CD14-positive monocyte (primary cell): ENCODE results near the gene TOMM40. TPM values are rescaled to one million over a fixed set of nuclear protein-coding genes. Genes with fewer than 3 reads are reported as not detected.
"Not testable (repeated sequence)": the region's sequence is repeated elsewhere in the genome, so short reads cannot be mapped to it uniquely, and the experiment has no call there.

Source experiments
- DNase-seq, 3 donors: peaks; one replicate each; pipeline ENCODE4 v3.0.0-alpha.2; 2011 to 2022
- H2AFZ ChIP-seq: 2 replicates; pipeline ENCODE4 v1.6.0; 2012; ENCODE audit warnings: mild to moderate bottlenecking, low read depth, low read length, inconsistent platforms; ENCODE audit not compliant: insufficient read depth, poor library complexity, severe bottlenecking
- H3K27ac ChIP-seq, 2 donors: 1 replicate in 1 of 2; 2 replicates in 1 of 2; pipeline ENCODE4 v1.5.1; 2012 to 2013; ENCODE audit warnings: low read length in 2 of 2, control low read depth in 1 of 2, inconsistent platforms in 1 of 2, low read depth in 1 of 2, mild to moderate bottlenecking in 1 of 2
- H3K27me3 ChIP-seq, 2 donors: one replicate each; pipeline versions ENCODE4 v1.6.0 to v1.6.1; 2011 to 2013; ENCODE audit warnings: low read length in 2 of 2; ENCODE audit not compliant: control insufficient read depth in 2 of 2, insufficient read depth in 2 of 2
- H3K36me3 ChIP-seq, 2 donors: replicated peaks in 1 of 2; 1 replicate in 1 of 2; 2 replicates in 1 of 2; pipeline versions ENCODE4 v1.5.1 to v1.6.1; 2012 to 2013; ENCODE audit warnings: low read length in 2 of 2, control low read depth in 1 of 2, inconsistent platforms in 1 of 2, mild to moderate bottlenecking in 1 of 2; ENCODE audit not compliant: insufficient read depth in 2 of 2, control insufficient read depth in 1 of 2
- H3K4me1 ChIP-seq, 2 donors: 1 replicate in 1 of 2; 2 replicates in 1 of 2; pipeline versions ENCODE4 v1.5.1 to v1.6.1; 2012 to 2013; ENCODE audit warnings: low read length in 2 of 2, control low read depth in 1 of 2, inconsistent platforms in 1 of 2, mild to moderate bottlenecking in 1 of 2, moderate library complexity in 1 of 2; ENCODE audit not compliant: insufficient read depth in 2 of 2, control insufficient read depth in 1 of 2
- H3K4me2 ChIP-seq: replicated peaks from 2 replicates; pipeline ENCODE3; 2012; ENCODE audit warnings: low read length, moderate library complexity, mild to moderate bottlenecking; ENCODE audit not compliant: poor library complexity, severe bottlenecking; ENCODE audit errors: extremely low read depth
- H3K4me3 ChIP-seq, 3 experiments: fragments of 200-600 bp in 1 of 3; sonication (generic) in 1 of 3; replicated peaks in 1 of 3; 1 replicate in 2 of 3; 2 replicates in 1 of 3; pipeline ENCODE4 v1.5.1; 2011 to 2013; ENCODE audit warnings: low read length in 3 of 3, mild to moderate bottlenecking in 3 of 3, control low read depth in 2 of 3, low read depth in 2 of 3, inconsistent platforms in 1 of 3, moderate library complexity in 1 of 3
- H3K79me2 ChIP-seq: 2 replicates; pipeline ENCODE4 v1.6.0; 2012; ENCODE audit warnings: mild to moderate bottlenecking, control low read depth, inconsistent platforms, low read length, moderate library complexity; ENCODE audit not compliant: insufficient read depth
- H3K9ac ChIP-seq: 2 replicates; pipeline ENCODE4 v1.6.0; 2017; ENCODE audit warnings: low read length, mild to moderate bottlenecking; ENCODE audit not compliant: insufficient read depth, poor library complexity, severe bottlenecking
- H3K9me3 ChIP-seq, 2 donors: replicated peaks in 1 of 2; 1 replicate in 1 of 2; 2 replicates in 1 of 2; pipeline versions ENCODE4 v1.5.1 to v1.6.1; 2012 to 2013; ENCODE audit warnings: low read length in 2 of 2, control low read depth in 1 of 2; ENCODE audit not compliant: control insufficient read depth in 1 of 2, insufficient read depth in 1 of 2
- H4K20me1 ChIP-seq: 2 replicates; pipeline ENCODE4 v1.6.0; 2012; ENCODE audit warnings: mild to moderate bottlenecking, low read length, control low read depth, moderate library complexity; ENCODE audit not compliant: insufficient read depth
- H3K27ac Mint-ChIP-seq, 7 donors: one replicate each; pipeline ENCODE4 v1.8.0; 2020; ENCODE audit warnings: mild to moderate bottlenecking in 7 of 7, mixed read lengths in 7 of 7, moderate library complexity in 6 of 7, inconsistent platforms in 2 of 7
- H3K27me3 Mint-ChIP-seq, 3 donors: one replicate each; pipeline ENCODE4 v1.8.0; 2021 to 2022; ENCODE audit warnings: low read depth in 3 of 3, mild to moderate bottlenecking in 3 of 3, mixed read lengths in 3 of 3, moderate library complexity in 3 of 3, inconsistent platforms in 1 of 3
- H3K36me3 Mint-ChIP-seq, 2 donors: one replicate each; pipeline ENCODE4 v1.8.0; 2020; ENCODE audit warnings: mixed read lengths in 2 of 2, inconsistent platforms in 1 of 2, mild to moderate bottlenecking in 1 of 2
- H3K4me1 Mint-ChIP-seq: one replicate; pipeline ENCODE4 v1.8.0; 2020; ENCODE audit warnings: mild to moderate bottlenecking, mixed read lengths
- H3K4me3 Mint-ChIP-seq, 2 donors: one replicate each; pipeline ENCODE4 v1.8.0; 2020; ENCODE audit warnings: mild to moderate bottlenecking in 2 of 2, mixed read lengths in 2 of 2, moderate library complexity in 1 of 2
- H3K9me3 Mint-ChIP-seq, 7 donors: one replicate each; pipeline ENCODE4 v1.8.0; 2020 to 2022; ENCODE audit warnings: mixed read lengths in 7 of 7, mild to moderate bottlenecking in 6 of 7, moderate library complexity in 6 of 7, inconsistent platforms in 2 of 7
- CTCF ChIP-seq: fragments of 200-600 bp; IDR thresholded peaks from one replicate; pipeline ENCODE4 v1.8.0; 2022; ENCODE audit warnings: antibody characterized with exemption, mild to moderate bottlenecking
- WGBS: methylation state at CpG from one replicate; pipeline ENCODE4 v1.1.5; 2013; ENCODE audit warnings: missing lambda C conversion rate; ENCODE audit not compliant: insufficient coverage; 5-methylcytosine and 5-hydroxymethylcytosine counted together
- intact Hi-C, 2 donors: fragments of 100-400 bp; cut with micrococcal nuclease; formaldehyde crosslinking; loops; one replicate each; pipeline versions ENCODE4 v1.15.0 to v1.15.1; 2023
- polyA plus RNA-seq, 3 donors: library from polyadenylated mRNA; depleted of rRNA in 1 of 3; unstranded in 2 of 3; stranded (reverse) in 1 of 3; fragments of 300-500 nt in 2 of 3; fragments of >200 nt in 1 of 3; fragmentation: Illumina TruSeq in 2 of 3; gene quantifications; 1 replicate in 2 of 3; 2 replicates in 1 of 3; pipeline ENCODE4 v1.2.3, GENCODE V29; 2012 to 2021

The TOMM40 gene
- polyA plus RNA-seq, 3 donors = 15.0 to 25.4 (median 16.4) TPM

GRCh38 chr19:44924243-44924725 lies 33.2 kb downstream of the TOMM40 start:
- Histone ChIP-seq H4K20me1 (no peaks in the 10 kb centered on the region), H3K27me3 (no peaks in the 10 kb centered on the region), H3K79me2 (no peaks in the 10 kb centered on the region), H3K4me1 (peaks cover 31 to 32% of the 10 kb centered on the region in 2 donors), H3K9me3 (no peaks in the 10 kb centered on the region), H3K27ac (no peak overlapping the region), H3K36me3 (no peaks in the 10 kb centered on the region), H3K9ac (no peak overlapping the region), H2AFZ (peak overlapping the region; percentile 11), H3K4me3 (no peak overlapping the region), H3K4me2 (no peak overlapping the region)
- intact Hi-C loops = no loop called here
- WGBS = 100% methylated on average over 2 of the region's 8 CpGs
- H3K4me1 Mint-ChIP-seq = peaks cover 34% of the 10 kb centered on the region
- peaks cover 0 to 5% (median 0%) of the 10 kb centered on the region in 3 donors for H3K27me3 Mint-ChIP-seq
- DNase-seq = no peak
- H3K36me3 Mint-ChIP-seq = no peaks in the 10 kb centered on the region
- peak overlapping the region in 4 of 7 donors; percentile 5 to 82 (median 34) for H3K27ac Mint-ChIP-seq
- H3K9me3 Mint-ChIP-seq = no peaks in the 10 kb centered on the region
- TF ChIP-seq CTCF = no peak
- H3K4me3 Mint-ChIP-seq = no peak overlapping the region

- no peaks in the 10 kb centered on the region for H3K9me3 Mint-ChIP-seq
- Histone ChIP-seq H3K36me3 (no peaks in the 10 kb centered on the region), H3K27me3 (no peaks in the 10 kb centered on the region), H3K4me2 (peak overlapping the region; percentile 24), H3K79me2 (no peaks in the 10 kb centered on the region), H4K20me1 (no peaks in the 10 kb centered on the region), H3K9ac (no peak overlapping the region), H2AFZ (peak overlapping the region; percentile 59), H3K9me3 (no peaks in the 10 kb centered on the region), H3K27ac (peak overlapping the region in 1 of 2 donors; percentile 35), H3K4me3 (peak overlapping the region in 1 of 3 experiments; percentile 33), H3K4me1 (peaks cover 31 to 32% of the 10 kb centered on the region in 2 donors)
- 4% methylated on average over 4 of the region's 8 CpGs for WGBS
- peak overlapping the region in 1 of 2 donors; percentile 86 for H3K4me3 Mint-ChIP-seq
- peak overlapping the region; percentile 28 to 89 (median 67) for H3K27ac Mint-ChIP-seq
- DNase-seq = peak; percentile 27 to 81 (median 74)
- no peaks in the 10 kb centered on the region for H3K36me3 Mint-ChIP-seq
- peaks cover 34% of the 10 kb centered on the region for H3K4me1 Mint-ChIP-seq
- no peak for TF ChIP-seq CTCF
- intact Hi-C loops = no loop called here
- peaks cover 0 to 6% (median 3%) of the 10 kb centered on the region in 3 donors for H3K27me3 Mint-ChIP-seq
Observed at GRCh38 chr19:44925114-44925891, 34.2 kb downstream of the TOMM40 start.

- H3K9me3 ChIP-seq, H3K36me3 ChIP-seq, H3K36me3 Mint-ChIP-seq, H3K27me3 Mint-ChIP-seq, intact Hi-C loops, H3K9me3 Mint-ChIP-seq, H3K27ac ChIP-seq, H3K27me3 ChIP-seq, H4K20me1 ChIP-seq, H3K9ac ChIP-seq, H3K79me2 ChIP-seq, DNase-seq: not testable (repeated sequence)
- peak overlapping the region; percentile 76 for H2AFZ ChIP-seq
- H3K4me1 ChIP-seq = peaks cover 31 to 32% of the 10 kb centered on the region in 2 donors
- Mint-ChIP-seq H3K4me3 (peak overlapping the region; percentile 75 to 84), H3K27ac (peak overlapping the region in 5 of 7 donors; percentile 33 to 87 (median 72)), H3K4me1 (peaks cover 34% of the 10 kb centered on the region)
- peak overlapping the region in 2 of 3 experiments; percentile 19 to 60 for H3K4me3 ChIP-seq
- 86% methylated on average over 5 of the region's 19 CpGs for WGBS
- H3K4me2 ChIP-seq = peak overlapping the region; percentile 65
Observed at GRCh38 chr19:44926245-44927077, 35.4 kb downstream of the TOMM40 start.
